Middle frontal gyrus (tissue), 1 donor: Measurements from ENCODE around the gene TENT5C.

Experiments
- DNase-seq: peaks from one replicate; pipeline ENCODE4 v3.0.0-alpha.2; 2015; ENCODE audit warnings: low spot score; ENCODE audit errors: extremely low spot score

The TENT5C gene

DNA sequence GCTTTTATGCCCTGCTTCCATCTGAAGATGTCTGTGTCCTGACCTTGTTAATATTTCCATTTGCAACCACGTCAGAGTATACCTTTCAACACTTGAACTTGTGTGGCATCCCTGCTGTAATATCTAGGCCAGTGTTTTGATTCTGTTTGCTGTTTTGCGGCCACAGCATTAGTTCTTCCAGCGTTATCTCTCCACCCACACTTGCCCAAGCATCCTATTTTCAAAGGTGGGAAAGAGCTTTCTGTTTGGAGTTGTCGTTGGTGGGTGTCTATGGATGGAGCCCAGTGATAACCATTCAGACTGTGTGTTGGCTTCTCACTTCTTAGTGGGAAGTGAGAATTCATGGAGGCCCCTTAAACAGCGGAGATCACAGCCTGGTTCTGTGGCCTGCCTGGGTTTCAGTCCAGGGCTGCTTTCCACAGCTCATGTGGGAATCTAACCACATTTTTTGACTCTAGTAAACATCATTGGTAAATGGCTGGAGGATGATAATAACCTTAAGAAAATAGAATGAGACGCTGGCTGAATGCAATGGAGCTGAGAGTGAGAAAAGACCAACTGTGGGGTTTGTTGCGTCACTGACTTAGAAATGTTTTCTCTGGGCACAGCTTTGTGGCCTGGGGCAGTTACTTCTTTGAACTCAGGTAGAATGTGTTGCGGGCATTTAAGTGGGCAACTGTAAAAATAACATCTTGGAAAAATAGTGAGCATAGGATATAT, 7.6 kb downstream of the TENT5C start:
- DNase-seq, result no peak

- DNase-seq, result no peak
These were observed 8.3 kb downstream of the TENT5C start for GRCh38 chr1:117613969-117614729.

- no peak for DNase-seq
These were observed 9.6 kb downstream of the TENT5C start for GRCh38 chr1:117615474-117615873.

GRCh38 chr1:117616356-117616755, 10.5 kb downstream of the TENT5C start:
- DNase-seq, result no peak

- DNase-seq, result no peak
These were observed 11.1 kb downstream of the TENT5C start for GRCh38 chr1:117616967-117617366.

- no peak for DNase-seq
These were observed 12.7 kb downstream of the TENT5C start for GRCh38 chr1:117618450-117619122.

GRCh38 chr1:117620440-117620839, 14.6 kb downstream of the TENT5C start:
- DNase-seq, result no peak

DNA sequence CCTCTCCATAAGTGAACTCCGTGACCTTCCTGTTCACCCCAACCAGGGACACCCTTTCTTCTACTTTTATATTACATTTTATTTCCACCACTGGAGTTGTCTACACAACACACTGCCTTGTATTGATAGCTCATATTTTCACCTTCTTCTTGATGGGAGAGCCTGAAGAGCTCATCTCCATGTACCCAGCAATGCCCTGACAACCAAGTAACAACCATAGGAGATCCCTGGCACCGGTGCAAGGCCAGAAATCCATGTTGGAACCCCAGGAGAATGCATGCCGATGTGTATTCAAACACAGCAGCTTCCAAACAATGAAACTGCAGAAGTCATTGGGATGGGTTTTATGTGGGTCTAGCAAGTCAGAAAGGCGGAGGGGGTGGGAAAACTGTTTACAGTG, 15.5 kb downstream of the TENT5C start:
- DNase-seq, result no peak

- no peak for DNase-seq
These were observed 16.9 kb downstream of the TENT5C start for GRCh38 chr1:117622726-117623125.

GRCh38 chr1:117623141-117623540, 17.3 kb downstream of the TENT5C start:
- DNase-seq, result no peak

DNA sequence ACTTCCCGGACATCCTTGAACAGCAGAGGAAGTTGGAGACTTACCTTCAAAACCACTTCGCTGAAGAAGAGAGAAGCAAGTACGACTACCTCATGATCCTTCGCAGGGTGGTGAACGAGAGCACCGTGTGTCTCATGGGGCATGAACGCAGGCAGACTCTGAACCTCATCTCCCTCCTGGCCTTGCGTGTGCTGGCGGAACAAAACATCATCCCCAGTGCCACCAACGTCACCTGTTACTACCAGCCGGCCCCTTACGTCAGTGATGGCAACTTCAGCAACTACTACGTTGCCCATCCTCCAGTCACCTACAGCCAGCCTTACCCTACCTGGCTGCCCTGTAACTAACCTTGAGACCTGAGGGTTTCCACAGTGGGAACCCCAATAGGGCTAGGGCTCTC, 17.9 kb downstream of the TENT5C start:
- DNase-seq, result no peak

DNA sequence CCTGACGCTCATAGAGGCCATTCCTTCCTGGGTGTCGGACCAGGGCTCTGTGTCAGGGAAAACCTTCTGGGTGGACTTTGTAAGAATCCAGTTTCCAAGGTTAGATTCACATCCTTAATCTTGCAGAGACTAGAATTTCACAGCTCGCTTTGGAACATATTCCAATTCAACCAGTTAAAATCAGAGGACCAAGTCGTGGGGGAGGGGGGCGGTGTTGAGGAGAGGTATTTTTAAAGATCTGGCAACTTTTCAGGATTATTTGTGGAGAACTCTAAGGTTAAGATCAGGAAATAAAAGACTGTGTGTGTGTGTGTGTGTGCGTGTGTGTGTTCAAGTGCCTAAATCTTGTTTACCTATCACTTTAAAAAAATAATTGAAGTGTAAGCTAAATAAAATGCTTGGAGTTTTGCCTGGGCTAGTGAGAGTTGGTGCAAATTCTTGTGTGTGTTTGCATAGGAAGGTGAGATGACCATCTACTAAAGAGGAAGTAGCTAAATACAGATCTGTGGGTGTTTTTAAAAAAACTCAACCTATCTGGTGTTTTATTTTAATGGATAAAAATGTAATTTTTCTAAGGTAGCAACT, 21.8 kb downstream of the TENT5C start:
- no peak for DNase-seq

GRCh38 chr1:117628343-117628742, 22.5 kb downstream of the TENT5C start:
- DNase-seq, result no peak

DNA sequence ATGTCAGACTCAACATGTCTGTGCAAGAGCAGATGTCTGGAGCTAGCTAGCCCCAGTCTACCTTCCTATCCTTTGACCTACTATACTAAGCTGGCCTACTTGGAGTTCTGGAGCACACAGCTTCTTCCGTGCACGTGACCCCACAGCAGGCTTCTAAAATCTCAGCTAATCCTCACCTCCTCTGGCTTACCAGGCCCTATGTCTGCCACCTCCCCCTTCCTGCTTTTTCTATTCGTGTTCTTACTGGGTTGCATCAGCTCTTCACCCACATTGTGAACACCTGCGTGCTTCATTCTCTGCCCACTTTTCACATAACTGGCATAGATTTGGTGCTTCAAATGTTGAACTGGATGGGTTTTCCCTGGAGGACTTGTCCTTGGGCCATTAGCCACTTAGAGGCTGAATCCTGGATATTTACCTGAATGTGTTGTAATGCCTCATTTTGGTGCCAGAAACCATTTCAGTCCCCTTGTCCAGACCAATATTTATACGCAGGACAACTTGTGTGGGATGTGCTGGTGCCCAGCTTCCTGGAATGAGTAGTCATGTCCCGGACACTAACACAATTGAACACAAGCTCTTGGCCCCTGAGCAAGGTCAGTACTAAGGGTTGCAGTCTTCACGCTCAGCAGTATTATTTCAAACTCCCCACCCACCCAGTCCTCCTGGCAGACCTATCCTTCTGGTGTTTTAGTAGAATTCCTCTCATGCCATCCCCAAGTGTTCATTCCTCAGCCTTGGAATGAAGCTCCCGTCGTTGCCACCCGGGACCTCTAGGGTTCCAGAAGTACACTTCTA, 24.0 kb downstream of the TENT5C start:
- DNase-seq, result no peak

- no peak for DNase-seq
These were observed 24.7 kb downstream of the TENT5C start for GRCh38 chr1:117630423-117630998.

- no peak for DNase-seq
These were observed 25.7 kb downstream of the TENT5C start for GRCh38 chr1:117631359-117632160.

- no peak for DNase-seq
These were observed 26.6 kb downstream of the TENT5C start for GRCh38 chr1:117632269-117633067.

DNA sequence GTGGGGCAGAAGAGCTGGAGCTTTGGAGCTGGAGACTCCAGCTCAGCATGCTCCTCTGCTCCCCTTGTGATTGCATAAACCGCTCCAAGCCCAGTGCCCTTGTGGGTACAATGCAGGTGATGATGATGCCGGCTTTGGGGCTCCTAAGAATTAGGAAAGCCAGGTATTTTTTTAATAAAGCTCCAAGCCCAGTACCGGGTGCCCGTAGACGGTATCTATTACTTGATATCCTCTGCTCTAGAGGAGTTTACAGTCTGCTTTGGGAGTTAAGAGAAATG, 27.2 kb downstream of the TENT5C start:
- DNase-seq, result no peak

GRCh38 chr1:117633423-117633822, 27.6 kb downstream of the TENT5C start:
- DNase-seq, result no peak
